SK-N-SH (cell line): ENCODE measurements around the gene CEBPG. TPM values are rescaled to one million over a fixed set of nuclear protein-coding genes. Genes with fewer than 3 reads are reported as not detected.
A peak's percentile ranks its signal among the peaks of the same experiment; 100 is the strongest.

Experiments
- CTCF ChIA-PET: fragments of 300-600, 350-600 bp; formaldehyde crosslinking; extraction: SDS; loops from one replicate; lab custom pipeline; 2021; lab: Yijun Ruan, JAX
- POLR2A ChIA-PET: fragments of 350-600 bp; sonication (Branson Sonifier 250); formaldehyde crosslinking; extraction: SDS; loops from one replicate; lab custom pipeline; 2020; ENCODE audit warnings: antibody characterized with exemption, inconsistent platforms; lab: Yijun Ruan, JAX
- DNase-seq: peaks from one replicate; pipeline ENCODE4 v3.0.0; 2012
- H2AFZ ChIP-seq: fragments of 200-600 bp; sonication (generic); 2 replicates; pipeline ENCODE4 v1.8.1; 2016; ENCODE audit warnings: antibody characterized with exemption, mild to moderate bottlenecking, low read depth
- H3F3A ChIP-seq: fragments of 200-600 bp; sonication (generic); replicated peaks from 2 replicates; pipeline ENCODE3; 2016; ENCODE audit warnings: antibody characterized with exemption, mild to moderate bottlenecking; ENCODE audit not compliant: insufficient read depth
- H3K27ac ChIP-seq, 2 experiments: fragments of 200-500 bp in 1 of 2; fragments of 200-600 bp in 1 of 2; sonication (Bioruptor generic) in 1 of 2; sonication (generic), shearing (Covaris generic) in 1 of 2; 2 replicates each; pipeline versions ENCODE4 v1.5.1 to v1.6.1; 2014 to 2016; ENCODE audit warnings: low read depth in 2 of 2, inconsistent platforms in 1 of 2, low read length in 1 of 2, mild to moderate bottlenecking in 1 of 2, mixed read lengths in 1 of 2
- H3K27me3 ChIP-seq: fragments of 200-600 bp; sonication (generic), shearing (Covaris generic); 2 replicates; pipeline ENCODE4 v1.6.1; 2016; ENCODE audit warnings: mixed run types; ENCODE audit not compliant: insufficient read depth
- H3K36me3 ChIP-seq, 2 experiments: fragments of 200-500 bp in 1 of 2; fragments of 200-600 bp in 1 of 2; sonication (Bioruptor generic) in 1 of 2; sonication (generic) in 1 of 2; replicated peaks in 1 of 2; 2 replicates each; pipeline versions ENCODE3 to v1.5.1; 2014 to 2016; ENCODE audit warnings: low read length in 1 of 2, mild to moderate bottlenecking in 1 of 2; ENCODE audit not compliant: insufficient read depth in 2 of 2, control insufficient read depth in 1 of 2
- H3K4me1 ChIP-seq, 2 experiments: fragments of 200-500 bp in 1 of 2; fragments of 200-600 bp in 1 of 2; sonication (Bioruptor generic) in 1 of 2; sonication (generic), shearing (Covaris generic) in 1 of 2; 2 replicates each; pipeline versions ENCODE4 v1.5.1 to v1.6.1; 2014 to 2016; ENCODE audit warnings: low read depth in 1 of 2, low read length in 1 of 2, mixed run types in 1 of 2; ENCODE audit not compliant: insufficient read depth in 2 of 2, control insufficient read depth in 1 of 2
- H3K4me2 ChIP-seq: fragments of 200-600 bp; sonication (generic), shearing (Covaris generic); 2 replicates; pipeline ENCODE4 v1.6.1; 2017; ENCODE audit warnings: mixed run types
- H3K4me3 ChIP-seq, 2 experiments: fragments of 200-500 bp in 1 of 2; fragments of 200-600 bp in 1 of 2; sonication (Bioruptor generic) in 1 of 2; sonication (generic), shearing (Covaris generic) in 1 of 2; 2 replicates each; pipeline versions ENCODE4 v1.5.1 to v1.8.1; 2014 to 2016; ENCODE audit warnings: low read depth in 2 of 2, inconsistent platforms in 1 of 2, low read length in 1 of 2, mild to moderate bottlenecking in 1 of 2, mixed read lengths in 1 of 2, moderate library complexity in 1 of 2
- H3K79me2 ChIP-seq: fragments of 200-600 bp; sonication (generic); 2 replicates; pipeline ENCODE4 v1.8.1; 2017; ENCODE audit warnings: mild to moderate bottlenecking; ENCODE audit not compliant: insufficient read depth
- H3K9ac ChIP-seq: fragments of 200-600 bp; sonication (generic); 2 replicates; pipeline ENCODE4 v1.6.1; 2017; ENCODE audit warnings: mixed run types
- H3K9me2 ChIP-seq: fragments of 200-600 bp; sonication (generic); 2 replicates; pipeline ENCODE4 v1.6.1; 2017; ENCODE audit warnings: mixed run types
- H3K9me3 ChIP-seq: fragments of 200-600 bp; sonication (generic); 2 replicates; pipeline ENCODE4 v1.6.1; 2017; ENCODE audit warnings: mixed run types, mild to moderate bottlenecking, moderate library complexity
- H4K20me1 ChIP-seq: fragments of 200-600 bp; sonication (generic); 2 replicates; pipeline ENCODE4 v1.6.1; 2017; ENCODE audit warnings: mild to moderate bottlenecking, mixed run types; ENCODE audit not compliant: insufficient read depth
- CHD2 ChIP-seq: fragments of 150-350 bp; IDR thresholded peaks from 2 replicates; pipeline ENCODE4 v1.6.1; 2018; ENCODE audit warnings: low read length; ENCODE audit not compliant: partially characterized antibody
- ELF1 ChIP-seq: IDR thresholded peaks from 2 replicates; pipeline ENCODE4 v1.4.0; 2012
- GABPA ChIP-seq: IDR thresholded peaks from 2 replicates; pipeline ENCODE4 v1.4.0; 2012; ENCODE audit warnings: low read depth, mild to moderate bottlenecking
- GATA2 ChIP-seq: sonication (generic); formaldehyde crosslinking; IDR thresholded peaks from 2 replicates; pipeline ENCODE4 v1.5.0; 2020; ENCODE audit warnings: mild to moderate bottlenecking, missing genetic modification reagents
- MEF2A ChIP-seq: IDR thresholded peaks from 2 replicates; pipeline ENCODE4 v1.4.0; 2012; ENCODE audit warnings: low read depth, borderline replicate concordance
- NFIC ChIP-seq: IDR thresholded peaks from 2 replicates; pipeline ENCODE4 v1.4.0; 2012; ENCODE audit warnings: borderline replicate concordance
- PBX3 ChIP-seq: IDR thresholded peaks from 2 replicates; pipeline ENCODE4; 2012
- POLR2AphosphoS5 ChIP-seq: IDR thresholded peaks from 2 replicates; pipeline ENCODE4 v1.6.1; 2012; ENCODE audit warnings: low read depth, low read length
- RCOR1 ChIP-seq: fragments of 150-350 bp; IDR thresholded peaks from 2 replicates; pipeline ENCODE4 v1.6.1; 2017; ENCODE audit warnings: antibody characterized with exemption, low read length
- REST ChIP-seq: IDR thresholded peaks from 2 replicates; pipeline ENCODE4 v1.6.1; 2012; ENCODE audit warnings: mild to moderate bottlenecking, low read depth, low read length, moderate library complexity
- RFX5 ChIP-seq: IDR thresholded peaks from 2 replicates; pipeline ENCODE4 v1.6.1; 2012; ENCODE audit warnings: mild to moderate bottlenecking, improper control_type of control experiment, low read length
- TEAD4 ChIP-seq: IDR thresholded peaks from 2 replicates; pipeline ENCODE4 v1.4.0; 2012; ENCODE audit warnings: mild to moderate bottlenecking, borderline replicate concordance; ENCODE audit not compliant: insufficient read depth
- USF2 ChIP-seq: fragments of 150-350 bp; IDR thresholded peaks from 2 replicates; pipeline ENCODE4 v1.6.1; 2017; ENCODE audit warnings: antibody characterized with exemption, low read length, low read depth, borderline replicate concordance
- WGBS: methylation state at CpG from one replicate; pipeline ENCODE4 v1.1.6; 2017; ENCODE audit warnings: low lambda C conversion rate; 5-methylcytosine and 5-hydroxymethylcytosine counted together
- polyA plus RNA-seq, 3 experiments: library from polyadenylated mRNA; depleted of rRNA; stranded (reverse); fragments of >200 nt; gene quantifications; 2 replicates each; pipeline ENCODE4 v1.2.3, GENCODE V29; 2012

The CEBPG gene
- polyA plus RNA-seq, 1 of the 3 experiments (the other 2 are of a cell fraction), result 9.1 TPM

- DNase-seq, result no peak
- no peaks in the 10 kb centered on the region for H3F3A ChIP-seq
Observed at GRCh38 chr19:33386361-33386858, 12.9 kb downstream of the CEBPG start.

GRCh38 chr19:33387351-33388230 lies 14.1 kb downstream of the CEBPG start:
- 94% methylated on average over 29 of the region's 39 CpGs for WGBS
- Histone ChIP-seq H4K20me1 (peaks cover 72% of the 10 kb centered on the region), H3K79me2 (peaks cover 40% of the 10 kb centered on the region), H3K9me3 (no peaks in the 10 kb centered on the region), H3K27me3 (no peaks in the 10 kb centered on the region), H3K4me1 (peaks cover 0 to 44% of the 10 kb centered on the region in 2 experiments; a peak in 1 of 4 replicates), H3K9ac (no peak overlapping the region), H3K4me2 (no peak overlapping the region), H3K9me2 (no peaks in the 10 kb centered on the region), H3F3A (no peaks in the 10 kb centered on the region), H3K36me3 (peaks cover 0 to 19% of the 10 kb centered on the region in 2 experiments), H2AFZ (no peak overlapping the region), H3K4me3 (no peak overlapping the region), H3K27ac (peak overlapping the region in 1 of 2 experiments; percentile 39; a peak in 1 of 4 replicates)
- POLR2A ChIA-PET, result interaction anchor here (0.7 to 1.0 kb wide), 2 partner anchors 18 to 29 kb away, joined by 3 read pairs; no protein-coding TSS in a partner anchor
- CTCF ChIA-PET, result interaction anchor here (0.9 to 3.0 kb wide), 10 partner anchors 8 to 390 kb away, joined by 3 to 15 read pairs (median 6); partner anchors contain the start of gene CEBPG
- DNase-seq, result no peak
- TF ChIP-seq REST, result no peak
- TF ChIP-seq TEAD4, result no peak
- TF ChIP-seq RCOR1, result no peak
- TF ChIP-seq MEF2A, result no peak
- no peak for TF ChIP-seq POLR2AphosphoS5
- no peak for TF ChIP-seq ELF1
- no peak for TF ChIP-seq GABPA

More at GRCh38 chr19:33386361-33386858, 12.9 kb downstream of the CEBPG start:
- H3K4me1 ChIP-seq, result peaks cover 0 to 39% of the 10 kb centered on the region in 2 experiments; a peak in 1 of 4 replicates
- H3K9me3 ChIP-seq, result no peaks in the 10 kb centered on the region
- CTCF ChIA-PET, result interaction anchor here (0.5 to 5.4 kb wide), 5 partner anchors 20 to 392 kb away, joined by 3 to 32 read pairs (median 3); no protein-coding TSS in a partner anchor
- H3K79me2 ChIP-seq, result peaks cover 52% of the 10 kb centered on the region
- peaks cover 0 to 19% of the 10 kb centered on the region in 2 experiments for H3K36me3 ChIP-seq
- H3K27ac ChIP-seq, result no peak overlapping the region
- 92% methylated on average over 12 of the region's 15 CpGs for WGBS
- POLR2A ChIA-PET, result interaction anchor here (0.5 to 2.1 kb wide), 3 partner anchors 10 to 80 kb away, joined by 3 to 8 read pairs (median 5); partner anchors contain the start of gene CEBPG
- no peaks in the 10 kb centered on the region for H3K9me2 ChIP-seq
- TF ChIP-seq USF2 (no peak), GABPA (no peak), RFX5 (no peak), PBX3 (no peak), NFIC (no peak), GATA2 (no peak), CHD2 (no peak)
- H2AFZ ChIP-seq, result no peak overlapping the region
- no peaks in the 10 kb centered on the region for H3K27me3 ChIP-seq
- H4K20me1 ChIP-seq, result peaks cover 83% of the 10 kb centered on the region
- H3K4me3 ChIP-seq, result no peak overlapping the region
- no peak overlapping the region for H3K9ac ChIP-seq
- H3K4me2 ChIP-seq, result no peak overlapping the region
